A549 (cell line): Measurements from ENCODE around the gene GRAMD2A.

Experiments used
- BHLHE40 ChIP-seq: IDR thresholded peaks from 2 replicates; pipeline ENCODE4 v1.6.1; 2012; ENCODE audit warnings: low read depth, low read length, inconsistent platforms
- CTCF ChIP-seq: fragments of >200 bp; sonication (Bioruptor Twin); formaldehyde crosslinking; IDR thresholded peaks from 3 replicates; pipeline ENCODE4 v1.5.1; 2016
- ESRRA ChIP-seq: fragments of 150-350 bp; IDR thresholded peaks from 2 replicates; pipeline ENCODE4 v1.6.1; 2014; ENCODE audit warnings: mild to moderate bottlenecking, low read length, borderline replicate concordance
- HDAC2 ChIP-seq: fragments of 200-600 bp; sonication (generic); IDR thresholded peaks from 2 replicates; pipeline ENCODE4 v1.6.1; 2016
- JUNB ChIP-seq: fragments of >200 bp; sonication (Bioruptor Twin); formaldehyde crosslinking; IDR thresholded peaks from 2 replicates; pipeline ENCODE4 v1.6.1; 2016
- NR3C1 ChIP-seq: fragments of >200 bp; sonication (Bioruptor Twin); formaldehyde crosslinking; IDR thresholded peaks from 3 replicates; pipeline ENCODE4 v1.6.1; 2017
- PBX3 ChIP-seq: IDR thresholded peaks from 2 replicates; pipeline ENCODE4 v1.6.1; 2012
- RAD21 ChIP-seq, 2 experiments: fragments of >200 bp in 1 of 2; sonication (Bioruptor Twin) in 1 of 2; formaldehyde crosslinking in 1 of 2; IDR thresholded peaks in 1 of 2; conservative IDR thresholded peaks in 1 of 2; 2 replicates in 1 of 2; 3 replicates in 1 of 2; pipeline ENCODE4 v1.6.1; 2012 to 2018; ENCODE audit warnings: inconsistent platforms in 1 of 2
- RFX5 ChIP-seq: fragments of 450-650 bp; IDR thresholded peaks from 2 replicates; pipeline ENCODE4 v1.7.1; 2014; ENCODE audit warnings: antibody characterized with exemption, mild to moderate bottlenecking, moderate library complexity
- TP53 ChIP-seq: fragments of 250-450 bp; sonication (Bioruptor Pico); IDR thresholded peaks from 2 replicates; pipeline ENCODE4 v1.5.0; 2021; ENCODE audit warnings: mild to moderate bottlenecking, moderate library complexity
- ZFP36 ChIP-seq: fragments of 450-650 bp; IDR thresholded peaks from 2 replicates; pipeline ENCODE4 v1.6.1; 2014; ENCODE audit warnings: borderline replicate concordance; ENCODE audit not compliant: partially characterized antibody

GRCh38 chr15:72173401-72173800 is 24.2 kb downstream of the GRAMD2A start:
- no peak for TF ChIP-seq ZFP36
- no peak for TF ChIP-seq CTCF
- TF ChIP-seq RAD21 (conservative IDR thresholded peaks at IDR 0.05 in 1 of 2, IDR thresholded peaks at IDR 0.05 in 1 of 2), result no peak
- TF ChIP-seq NR3C1, result no peak
- no peak for TF ChIP-seq BHLHE40
- TF ChIP-seq TP53 (CRISPR knock-in tag), result no peak
- TF ChIP-seq JUNB, result no peak
- TF ChIP-seq RFX5, result no peak
- TF ChIP-seq ESRRA, result no peak
- TF ChIP-seq PBX3, result no peak
- no peak for TF ChIP-seq HDAC2
